ENCODE measurements around the gene TRMT6.

The TRMT6 gene

DNA sequence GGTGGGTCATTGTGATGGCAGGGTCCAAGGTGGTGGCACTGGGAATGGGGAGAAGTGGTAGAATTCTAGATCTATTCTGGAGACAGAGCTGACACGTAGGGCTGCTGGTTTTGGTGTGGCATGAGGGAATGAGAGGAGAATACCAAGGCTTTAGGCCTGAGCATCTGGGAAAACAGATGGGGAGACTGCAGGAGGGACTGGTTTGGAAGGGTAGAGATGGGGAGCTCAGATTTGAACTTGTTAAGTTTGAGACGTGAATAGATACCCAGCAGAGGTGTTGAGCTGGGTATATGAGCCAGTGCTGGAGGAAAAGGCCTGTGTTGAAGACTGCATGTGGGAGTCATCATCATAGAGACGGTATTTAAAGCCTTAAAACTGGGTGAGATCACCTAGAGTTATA lies 17.5 kb downstream of the TRMT6 start:
- peaks cover 2% of the 10 kb centered on the region; the same call in 1 of the 2 replicates for H3K36me3 ChIP-seq (ENCODE audit: insufficient read depth, low read length)
- H3K4me1 ChIP-seq (ENCODE audit: insufficient read depth, low read length): no peaks in the 10 kb centered on the region
- H3K9me3 ChIP-seq (ENCODE audit: control insufficient read depth, insufficient read depth, low read length): no peaks in the 10 kb centered on the region; the same call in 1 of the 2 replicates
- no peak overlapping the region for H3K9ac ChIP-seq (ENCODE audit: low read depth, low read length)

DNA sequence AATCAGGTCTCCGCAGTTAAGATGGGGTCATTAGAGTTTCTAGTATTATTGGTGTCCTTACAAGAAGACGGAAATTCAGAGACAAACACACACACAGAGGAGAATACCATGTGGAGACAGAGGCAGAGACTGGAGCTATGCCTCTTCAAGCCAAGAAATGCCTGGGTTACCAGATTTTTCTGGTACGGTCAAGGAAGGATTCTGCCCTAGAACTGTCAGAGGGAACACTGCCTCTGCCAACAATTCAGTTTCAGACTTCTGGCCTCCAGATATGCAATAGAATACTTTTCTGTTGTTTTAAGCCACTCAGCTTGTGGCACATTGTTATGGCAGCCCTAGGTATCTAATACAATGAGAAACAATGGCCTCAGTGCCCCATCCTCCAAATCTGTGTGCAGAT lies 18.9 kb downstream of the TRMT6 start:
- no peaks in the 10 kb centered on the region for H3K36me3 ChIP-seq (ENCODE audit: insufficient read depth, low read length)
- no peaks in the 10 kb centered on the region; the same call in 1 of the 2 replicates for H3K9me3 ChIP-seq (ENCODE audit: control insufficient read depth, insufficient read depth, low read length)
- no peak overlapping the region for H3K9ac ChIP-seq (ENCODE audit: low read depth, low read length)

DNA sequence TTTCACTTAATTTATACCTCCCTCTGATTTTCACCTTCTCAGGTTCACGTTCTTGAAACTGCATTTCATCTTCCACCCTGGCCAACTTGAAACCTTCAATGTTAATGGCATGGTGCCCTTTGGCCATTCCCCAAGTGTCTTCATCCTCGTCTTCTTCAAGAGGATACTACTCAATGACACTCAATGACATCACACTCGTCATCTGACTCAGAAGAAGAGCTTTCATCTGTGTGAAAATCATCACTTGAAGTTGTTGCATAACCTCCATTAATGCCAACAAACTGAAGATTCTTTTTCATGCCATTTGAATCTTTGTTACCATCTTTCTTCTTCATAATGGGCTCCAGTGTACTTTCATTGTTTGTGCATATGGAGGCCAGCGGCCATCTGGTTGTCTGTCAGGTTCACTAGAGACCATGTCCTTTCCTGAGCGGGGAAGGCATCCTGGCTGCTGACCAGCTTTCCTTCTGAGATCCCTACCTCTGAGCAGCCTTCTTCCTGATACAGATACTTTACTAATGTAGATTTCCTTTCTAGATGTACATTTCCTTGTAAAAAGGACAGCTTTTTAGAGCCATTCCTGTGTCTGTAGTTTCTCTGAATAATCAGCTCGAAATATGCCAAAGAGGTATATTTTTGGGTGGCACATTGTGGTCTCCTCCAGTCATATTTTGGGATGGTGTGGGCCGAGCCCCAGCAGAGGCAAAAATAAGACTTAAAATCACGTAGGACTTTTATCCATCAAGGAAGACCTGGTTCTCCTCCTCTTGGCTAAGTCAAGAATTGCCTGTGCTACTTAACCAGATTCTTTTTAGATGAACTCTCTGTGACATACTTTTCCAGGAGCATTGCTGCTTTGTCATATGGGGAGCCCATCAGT lies 21.3 kb downstream of the TRMT6 start:
- Histone ChIP-seq H3K9ac (ENCODE audit: low read depth, low read length) (no peak overlapping the region), H3K4me1 (ENCODE audit: insufficient read depth, low read length) (no peaks in the 10 kb centered on the region), H3K36me3 (ENCODE audit: insufficient read depth, low read length) (no peaks in the 10 kb centered on the region), H3K9me3 (ENCODE audit: control insufficient read depth, insufficient read depth, low read length) (no peaks in the 10 kb centered on the region; the same call in 1 of the 2 replicates)

More for the DNA sequence above, 18.9 kb downstream of the TRMT6 start:
- H3K4me1 ChIP-seq (ENCODE audit: insufficient read depth, low read length): no peaks in the 10 kb centered on the region

DNA sequence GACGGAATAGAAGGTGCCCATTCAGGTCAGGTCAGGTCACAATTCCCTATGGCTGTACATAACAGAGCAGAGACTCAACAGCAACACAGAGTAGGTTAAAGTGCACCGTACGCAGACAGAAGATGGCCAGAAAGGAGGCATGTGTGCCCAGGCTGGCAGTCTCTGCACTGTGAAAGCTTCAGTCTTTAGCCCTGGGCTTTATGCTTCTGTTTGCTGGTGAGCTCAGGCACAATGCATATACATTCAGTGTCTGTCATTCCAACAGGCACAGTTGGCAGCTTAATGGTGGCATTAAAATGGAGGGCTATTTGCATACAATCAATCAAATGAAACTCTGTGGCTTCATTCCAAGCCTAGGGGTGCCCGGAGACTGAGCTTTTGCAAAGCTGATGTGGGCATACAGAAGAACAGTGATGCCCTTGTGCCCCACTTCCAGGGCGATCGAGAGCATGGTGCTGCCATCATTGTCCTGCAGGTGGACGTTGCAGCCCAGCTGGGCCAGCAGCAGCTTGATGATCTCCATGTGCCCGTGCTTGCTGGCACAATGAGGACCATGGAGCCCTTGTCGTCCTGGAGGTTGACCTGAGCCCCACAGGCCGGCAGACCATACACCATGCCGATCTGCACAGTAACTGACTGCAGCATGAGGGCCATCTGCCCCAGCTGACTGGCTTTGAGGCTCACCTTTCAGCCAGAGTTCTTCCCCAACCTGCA lies 22.4 kb downstream of the TRMT6 start:
- Histone ChIP-seq H3K9me3 (ENCODE audit: control insufficient read depth, insufficient read depth, low read length) (no peaks in the 10 kb centered on the region; the same call in 1 of the 2 replicates), H3K36me3 (ENCODE audit: insufficient read depth, low read length) (no peaks in the 10 kb centered on the region), H3K4me1 (ENCODE audit: insufficient read depth, low read length) (no peaks in the 10 kb centered on the region), H3K9ac (ENCODE audit: low read depth, low read length) (no peak overlapping the region)

DNA sequence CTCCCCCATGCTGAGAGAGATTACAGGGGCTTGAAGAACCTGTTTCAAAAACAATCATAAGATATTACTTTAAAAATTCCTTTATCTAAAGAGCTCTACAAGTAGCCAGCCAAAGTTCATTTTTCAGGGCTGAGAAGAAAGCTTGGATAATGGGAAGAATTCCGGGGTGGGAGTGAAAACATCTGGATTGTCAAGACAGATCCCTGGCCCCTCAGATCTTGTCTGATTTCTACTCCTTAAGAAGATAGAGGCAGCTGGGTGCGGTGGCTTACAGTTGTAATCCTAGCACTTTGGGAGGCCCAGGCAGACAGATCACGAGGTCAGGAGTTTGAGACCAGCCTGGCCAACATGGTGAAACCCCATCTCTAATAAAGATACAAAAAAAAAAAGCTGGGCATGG lies 24.8 kb downstream of the TRMT6 start:
- H3K9ac ChIP-seq (ENCODE audit: low read depth, low read length): no peak overlapping the region
- H3K4me1 ChIP-seq (ENCODE audit: insufficient read depth, low read length): no peaks in the 10 kb centered on the region
- no peaks in the 10 kb centered on the region for H3K36me3 ChIP-seq (ENCODE audit: insufficient read depth, low read length)
- no peaks in the 10 kb centered on the region; the same call in 1 of the 2 replicates for H3K9me3 ChIP-seq (ENCODE audit: control insufficient read depth, insufficient read depth, low read length)

DNA sequence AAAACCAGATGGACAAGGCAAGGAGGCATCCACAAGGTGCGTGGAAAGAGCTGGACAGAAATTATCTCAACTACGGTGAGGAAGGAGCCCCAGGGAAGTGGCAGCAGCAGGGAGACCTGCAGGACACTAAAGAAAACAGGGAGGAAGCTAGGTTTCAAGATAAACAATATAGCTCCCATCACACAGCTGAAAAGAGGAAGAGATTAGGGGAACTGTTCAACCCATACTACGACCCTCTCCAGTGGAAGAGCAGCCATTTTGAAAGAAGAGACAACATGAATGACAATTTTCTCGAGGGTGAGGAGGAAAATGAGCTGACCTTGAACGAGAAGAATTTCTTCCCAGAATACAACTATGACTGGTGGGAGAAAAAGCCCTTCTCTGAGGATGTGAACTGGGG lies 26.8 kb downstream of the TRMT6 start:
- H3K4me1 ChIP-seq (ENCODE audit: insufficient read depth, low read length): peaks cover 18% of the 10 kb centered on the region
- no peak overlapping the region for H3K9ac ChIP-seq (ENCODE audit: low read depth, low read length)
- H3K9me3 ChIP-seq (ENCODE audit: control insufficient read depth, insufficient read depth, low read length): no peaks in the 10 kb centered on the region; the same call in 1 of the 2 replicates
- H3K36me3 ChIP-seq (ENCODE audit: insufficient read depth, low read length): no peaks in the 10 kb centered on the region

DNA sequence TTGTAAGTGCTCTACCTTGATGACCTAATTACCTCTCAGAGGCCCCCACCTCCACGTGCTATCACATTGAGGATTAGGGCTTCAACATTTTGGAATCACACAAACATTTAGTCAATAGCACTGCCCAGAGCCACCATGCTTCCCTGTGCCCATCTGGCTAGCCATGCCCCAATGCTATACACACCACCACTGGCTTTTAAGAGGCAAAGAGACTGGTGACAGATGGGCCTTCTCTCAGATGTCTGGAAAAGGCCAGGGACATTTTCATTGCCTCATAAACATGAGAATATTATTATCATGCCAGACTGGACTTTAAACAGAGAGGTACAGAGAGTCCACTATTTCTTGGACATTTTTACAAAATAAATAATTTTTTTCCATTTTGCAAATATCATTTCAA lies 29.8 kb downstream of the TRMT6 start:
- no peaks in the 10 kb centered on the region for H3K9me3 ChIP-seq (ENCODE audit: control insufficient read depth, insufficient read depth, low read length)

DNA sequence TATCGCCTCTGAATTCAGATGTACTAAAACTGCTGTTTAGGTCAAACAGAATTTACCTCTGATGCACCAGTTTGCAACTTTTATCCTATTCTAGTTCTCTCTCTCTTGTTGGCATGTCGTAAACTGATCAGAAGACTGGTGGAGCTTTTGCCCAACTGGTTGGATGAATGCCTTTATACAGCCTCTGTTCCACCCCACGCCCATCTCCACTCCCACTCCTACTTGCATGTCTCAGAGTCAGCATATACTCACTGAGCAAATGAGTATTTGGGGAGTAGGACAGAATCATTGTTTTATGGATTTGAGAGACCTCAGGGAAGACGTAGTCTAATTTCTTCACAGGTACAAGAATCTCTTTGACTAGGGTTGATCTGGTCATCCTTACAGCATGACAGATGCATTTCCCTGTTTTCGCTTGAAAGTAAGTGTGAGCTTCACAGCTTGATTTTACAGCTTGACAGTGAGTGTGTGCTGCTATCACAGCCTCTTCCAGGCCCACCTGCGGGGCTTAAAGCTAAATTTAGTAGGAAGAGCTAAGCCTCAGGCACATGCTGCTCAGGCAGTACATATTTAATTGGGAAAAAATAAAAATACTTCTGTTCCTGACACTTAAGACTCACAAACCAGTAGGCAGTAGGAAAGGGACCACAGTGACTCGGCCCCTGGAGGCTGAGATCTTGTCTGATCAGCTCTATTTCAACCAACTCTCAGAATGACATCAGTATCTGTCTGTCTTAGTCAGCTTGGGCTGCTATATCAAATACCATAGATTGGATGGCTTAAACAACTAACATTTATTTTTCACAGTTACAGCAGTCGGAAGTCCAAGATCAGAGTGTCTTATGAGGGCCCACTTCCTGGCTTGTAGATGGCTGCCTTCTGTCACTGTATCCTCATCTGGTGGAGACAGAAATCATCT lies 30.4 kb downstream of the TRMT6 start:
- no peaks in the 10 kb centered on the region for H3K9me3 ChIP-seq (ENCODE audit: control insufficient read depth, insufficient read depth, low read length)
- H3K9ac ChIP-seq (ENCODE audit: low read depth, low read length): no peak overlapping the region
- H3K4me1 ChIP-seq (ENCODE audit: insufficient read depth, low read length): peaks cover 18% of the 10 kb centered on the region
- no peaks in the 10 kb centered on the region for H3K36me3 ChIP-seq (ENCODE audit: insufficient read depth, low read length)

More for the DNA sequence above, 29.8 kb downstream of the TRMT6 start:
- H3K4me1 ChIP-seq (ENCODE audit: insufficient read depth, low read length): peaks cover 18% of the 10 kb centered on the region
- H3K9ac ChIP-seq (ENCODE audit: low read depth, low read length): no peak overlapping the region
- no peaks in the 10 kb centered on the region for H3K36me3 ChIP-seq (ENCODE audit: insufficient read depth, low read length)

DNA sequence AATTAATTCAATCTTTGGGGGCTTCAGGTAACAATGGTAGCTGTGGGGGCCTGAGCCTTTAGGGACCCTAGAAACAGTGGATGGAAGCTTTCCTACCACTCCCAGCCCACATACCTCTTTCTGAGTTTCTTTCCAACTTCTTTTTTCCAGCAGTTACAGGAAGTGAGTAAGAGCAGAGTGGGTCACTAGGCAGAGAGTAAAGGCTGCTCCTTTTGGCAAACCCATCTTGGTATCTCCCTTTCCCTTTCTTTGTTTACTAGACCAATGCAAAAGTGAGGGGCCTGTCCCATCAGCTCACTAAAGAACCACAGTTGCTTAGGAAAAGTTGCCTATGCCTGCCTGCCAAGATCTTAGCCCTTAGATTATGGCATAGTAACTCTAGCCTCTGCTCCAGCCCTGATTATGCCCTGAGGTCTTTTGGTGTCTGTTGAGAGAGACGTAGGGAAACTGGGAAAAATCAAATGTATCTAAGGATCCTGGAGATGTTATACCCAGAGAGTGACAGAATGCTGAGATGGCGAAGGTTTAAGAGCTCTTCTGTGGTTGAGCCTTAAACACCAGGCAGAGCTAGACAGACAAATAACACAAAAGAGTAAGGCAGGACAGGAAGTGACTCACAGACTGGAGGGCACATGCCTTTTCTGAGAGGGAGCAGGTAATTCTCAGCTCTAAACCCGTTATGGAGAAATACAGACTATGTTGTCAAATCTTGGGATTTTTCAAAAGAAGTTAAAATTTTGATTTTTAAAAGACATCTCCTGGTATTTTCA lies 31.3 kb downstream of the TRMT6 start:
- Histone ChIP-seq H3K9me3 (ENCODE audit: control insufficient read depth, insufficient read depth, low read length) (no peaks in the 10 kb centered on the region), H3K36me3 (ENCODE audit: insufficient read depth, low read length) (no peaks in the 10 kb centered on the region), H3K9ac (ENCODE audit: low read depth, low read length) (no peak overlapping the region), H3K4me1 (ENCODE audit: insufficient read depth, low read length) (peaks cover 23% of the 10 kb centered on the region)

DNA sequence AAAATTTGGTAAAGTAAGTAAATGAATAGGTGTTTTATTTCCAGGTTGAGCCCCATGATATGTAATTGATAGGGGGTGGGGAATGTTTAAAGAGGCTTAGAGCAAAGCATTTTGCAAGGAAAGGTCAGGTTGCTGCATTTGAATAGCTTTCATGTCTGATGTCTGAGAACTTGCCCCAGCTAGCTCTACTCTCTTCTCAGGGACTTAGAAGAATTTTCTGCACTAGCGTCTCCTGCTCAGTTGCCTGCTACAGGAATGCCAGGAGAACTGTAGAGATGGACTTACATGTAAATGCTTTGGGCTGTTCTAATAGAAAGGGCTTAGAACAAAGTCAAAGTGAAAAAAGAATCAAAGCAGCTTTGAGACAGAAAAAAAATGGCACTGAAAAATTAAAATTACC lies 35.5 kb downstream of the TRMT6 start:
- Histone ChIP-seq H3K36me3 (ENCODE audit: insufficient read depth, low read length) (no peaks in the 10 kb centered on the region), H3K9me3 (ENCODE audit: control insufficient read depth, insufficient read depth, low read length) (no peaks in the 10 kb centered on the region), H3K4me1 (ENCODE audit: insufficient read depth, low read length) (peaks cover 21% of the 10 kb centered on the region), H3K9ac (ENCODE audit: low read depth, low read length) (no peak overlapping the region)

DNA sequence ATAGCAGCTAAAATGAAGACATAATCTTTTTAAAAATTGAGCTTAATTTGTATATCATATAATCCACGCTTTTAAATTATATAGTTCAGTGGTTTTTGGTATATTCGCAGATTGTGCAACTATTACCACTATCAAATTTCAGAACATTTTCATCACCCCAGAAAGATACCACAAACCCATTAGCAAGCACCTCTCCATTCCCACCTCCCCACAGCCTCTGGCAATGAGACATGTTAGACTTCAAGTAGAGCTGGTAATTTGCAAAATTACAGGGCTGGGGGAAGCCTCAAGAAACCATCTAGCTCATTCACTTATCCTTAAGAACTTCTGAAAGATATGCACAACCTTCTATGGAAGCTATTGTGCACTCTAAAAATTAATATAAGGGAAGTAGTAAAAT lies 37.2 kb downstream of the TRMT6 start:
- Histone ChIP-seq H3K9me3 (ENCODE audit: control insufficient read depth, insufficient read depth, low read length) (no peaks in the 10 kb centered on the region), H3K36me3 (ENCODE audit: insufficient read depth, low read length) (no peaks in the 10 kb centered on the region), H3K4me1 (ENCODE audit: insufficient read depth, low read length) (peaks cover 9% of the 10 kb centered on the region; the same call in 1 of the 2 replicates), H3K9ac (ENCODE audit: low read depth, low read length) (no peak overlapping the region)

DNA sequence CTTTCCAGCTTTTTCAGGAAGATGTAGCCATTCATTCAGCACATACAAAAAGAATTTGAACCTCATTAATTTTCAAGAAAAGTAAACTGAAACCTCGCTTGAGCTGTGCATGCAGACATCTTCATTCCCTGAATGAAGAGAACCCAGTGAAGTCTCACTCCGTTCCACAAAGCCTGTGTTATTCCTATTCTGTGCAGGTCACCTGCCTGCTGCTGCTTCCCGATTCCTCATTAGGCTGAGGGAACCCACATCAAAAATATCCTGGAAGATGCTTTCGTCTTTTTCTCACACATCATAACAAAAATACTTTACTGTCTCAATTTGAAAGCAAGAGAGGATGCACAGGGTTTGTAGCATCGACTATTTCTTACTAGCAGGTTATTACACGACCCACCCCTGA lies 40.1 kb downstream of the TRMT6 start:
- H3K4me1 ChIP-seq (ENCODE audit: insufficient read depth, low read length): peaks cover 9% of the 10 kb centered on the region; the same call in 1 of the 2 replicates
- H3K9ac ChIP-seq (ENCODE audit: low read depth, low read length): no peak overlapping the region
- no peaks in the 10 kb centered on the region for H3K9me3 ChIP-seq (ENCODE audit: control insufficient read depth, insufficient read depth, low read length)
- H3K36me3 ChIP-seq (ENCODE audit: insufficient read depth, low read length): no peaks in the 10 kb centered on the region

DNA sequence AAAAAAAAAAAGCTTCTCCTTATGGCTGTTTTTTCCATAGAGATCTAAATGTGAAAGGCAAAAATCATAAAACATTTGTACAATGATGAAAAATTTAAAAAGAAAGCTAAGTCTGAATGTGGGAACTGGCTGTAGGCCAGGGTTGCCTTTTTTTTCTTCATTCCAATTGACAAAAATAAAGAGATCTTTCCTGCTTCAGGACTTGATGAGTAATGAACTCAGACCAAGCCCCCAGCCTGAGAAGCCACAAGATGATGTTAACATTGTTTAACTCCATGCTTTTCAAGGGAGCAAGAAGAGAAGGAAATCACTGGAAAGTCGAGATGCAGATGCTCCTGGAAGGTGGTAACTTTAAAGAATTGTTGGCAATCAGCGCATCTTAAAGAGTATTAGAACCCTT lies 41.4 kb downstream of the TRMT6 start:
- peaks cover 4% of the 10 kb centered on the region; the same call in 1 of the 2 replicates for H3K4me1 ChIP-seq (ENCODE audit: insufficient read depth, low read length)
- H3K9ac ChIP-seq (ENCODE audit: low read depth, low read length): no peak overlapping the region
- H3K36me3 ChIP-seq (ENCODE audit: insufficient read depth, low read length): no peaks in the 10 kb centered on the region
- no peaks in the 10 kb centered on the region for H3K9me3 ChIP-seq (ENCODE audit: control insufficient read depth, insufficient read depth, low read length)

All from ES-I3 (cell line).